ELR (cell line): ENCODE results near the gene DNAJC30.
"Not testable (repeated sequence)": the region's sequence is repeated elsewhere in the genome, so short reads cannot be mapped to it uniquely, and the experiment has no call there.

Experiments used
- DNase-seq: peaks from one replicate; pipeline ENCODE4 v3.0.0-alpha.2; 2015; ENCODE audit warnings: low read depth

DNAJC30 gene

DNA sequence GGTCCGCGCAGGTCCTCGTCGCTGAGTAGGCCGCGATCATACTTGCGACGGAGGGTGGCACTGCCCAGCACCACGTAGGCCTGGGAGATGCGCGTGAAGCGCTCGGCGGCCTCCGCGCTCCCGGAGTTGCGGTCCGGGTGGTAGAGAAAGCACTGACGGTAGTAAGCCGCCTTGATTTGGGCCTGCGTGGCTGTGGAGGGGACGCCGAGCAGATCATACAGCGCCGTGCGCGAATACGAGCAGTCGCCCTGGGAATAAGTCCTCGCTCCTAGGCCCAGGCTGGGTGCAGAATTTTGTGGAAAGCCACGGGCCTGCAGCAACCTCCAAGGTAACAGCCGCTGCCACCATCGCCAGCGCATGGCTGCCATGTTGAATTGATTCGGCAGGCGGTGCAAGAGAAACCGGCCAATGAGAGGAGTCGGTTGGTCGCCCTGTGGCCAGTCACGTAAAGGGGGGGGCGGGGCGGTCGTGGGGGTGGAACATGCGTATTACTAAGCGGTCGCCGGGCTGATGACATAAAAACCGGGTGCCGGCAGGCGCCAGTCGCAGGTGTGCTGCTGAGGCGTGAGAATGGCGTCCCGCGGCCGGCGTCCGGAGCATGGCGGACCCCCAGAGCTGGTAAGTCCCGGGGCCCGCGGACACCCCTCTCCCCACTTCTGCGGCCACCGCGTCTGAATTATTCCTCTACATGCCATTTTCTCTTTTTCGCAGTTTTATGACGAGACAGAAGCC lies at the start of gene DNAJC30, which contains the start of gene BUD23:
DNAJC30 (minus strand) TSS at position 398 of the 732 bp plus-strand sequence; CDS start at position 368, 30 bp downstream.
BUD23 (plus strand) TSS at position 542 of the 732 bp plus-strand sequence; CDS start at position 571, 29 bp downstream.
- DNase-seq: peak; percentile 94

DNA sequence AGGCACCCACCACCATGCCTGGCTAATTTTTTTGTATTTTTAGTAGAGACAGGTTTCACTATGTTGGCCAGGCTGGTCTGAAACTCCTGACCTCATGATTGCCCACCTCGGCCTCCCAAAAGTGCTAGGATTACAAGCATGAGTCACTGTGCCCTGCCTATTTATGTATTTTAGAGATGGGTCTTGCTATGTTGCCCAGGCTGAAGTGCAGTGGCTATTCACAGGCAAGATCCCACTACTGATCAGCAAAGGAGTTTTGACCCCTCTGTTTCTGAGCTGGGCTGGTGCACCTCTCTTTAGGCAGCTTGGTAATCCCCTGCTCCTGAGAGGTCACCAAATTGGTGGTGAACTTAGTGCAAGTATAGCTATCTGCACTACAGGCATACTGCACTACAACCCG lies 49.1 kb upstream of the DNAJC30 start:
- no peak for DNase-seq

DNA sequence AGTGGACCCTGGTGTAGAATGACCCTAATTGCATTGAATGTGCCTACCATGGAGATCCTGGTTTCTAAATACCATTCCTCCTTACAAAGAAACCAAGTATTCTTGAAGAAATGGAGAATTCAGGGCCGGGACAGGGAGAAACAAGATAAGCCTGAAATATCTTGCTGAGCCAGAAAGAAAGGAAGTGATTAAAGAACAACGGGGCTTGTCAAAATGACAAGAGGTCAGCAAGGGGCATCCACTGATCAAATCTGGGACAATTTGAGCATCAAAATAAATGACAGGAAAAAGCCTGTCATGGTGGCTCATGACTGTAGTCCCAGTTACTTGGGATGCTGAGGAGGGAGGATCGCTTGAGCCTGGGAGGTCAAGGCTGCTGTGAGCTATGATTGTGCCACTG lies 47.2 kb upstream of the DNAJC30 start:
- no peak for DNase-seq

DNA sequence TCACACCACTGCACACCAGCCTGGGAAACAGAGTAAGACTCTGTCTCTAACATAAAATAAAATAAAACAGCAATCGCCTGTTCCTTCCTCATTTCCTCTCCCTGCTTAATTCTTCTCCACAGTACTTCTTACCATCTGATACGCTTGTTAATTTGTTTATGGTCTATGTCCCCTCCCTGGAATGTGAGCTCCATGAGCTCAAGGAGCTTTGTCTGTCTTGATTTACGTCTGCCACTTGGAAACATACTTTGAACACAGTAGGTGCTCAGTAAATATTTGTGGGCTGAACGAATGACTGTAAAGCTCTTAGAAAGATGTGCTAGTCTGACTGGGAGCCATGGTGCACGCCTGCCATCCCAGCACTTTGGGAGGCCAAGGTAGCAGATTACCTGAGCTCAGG lies 45.3 kb upstream of the DNAJC30 start:
- DNase-seq: no peak

DNA sequence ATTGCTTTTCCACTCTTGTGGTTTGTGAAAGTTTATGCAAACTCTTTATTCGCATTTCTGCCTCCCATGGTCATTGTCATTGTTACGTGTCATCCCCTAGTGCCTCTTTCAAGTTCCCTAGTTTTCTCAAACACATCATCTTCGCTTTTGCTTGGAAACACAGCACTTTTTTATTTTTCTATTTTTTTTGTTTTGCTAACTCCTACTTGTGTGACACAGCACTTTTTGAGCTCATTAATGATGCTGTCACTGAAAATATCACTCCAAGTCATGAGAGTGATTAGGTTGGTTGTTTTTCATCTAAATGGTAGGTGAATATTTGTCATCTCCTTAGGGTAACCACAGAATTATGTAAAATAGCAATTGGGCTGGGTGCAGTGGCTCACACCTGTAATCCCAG lies 44.7 kb upstream of the DNAJC30 start:
- no peak for DNase-seq

DNA sequence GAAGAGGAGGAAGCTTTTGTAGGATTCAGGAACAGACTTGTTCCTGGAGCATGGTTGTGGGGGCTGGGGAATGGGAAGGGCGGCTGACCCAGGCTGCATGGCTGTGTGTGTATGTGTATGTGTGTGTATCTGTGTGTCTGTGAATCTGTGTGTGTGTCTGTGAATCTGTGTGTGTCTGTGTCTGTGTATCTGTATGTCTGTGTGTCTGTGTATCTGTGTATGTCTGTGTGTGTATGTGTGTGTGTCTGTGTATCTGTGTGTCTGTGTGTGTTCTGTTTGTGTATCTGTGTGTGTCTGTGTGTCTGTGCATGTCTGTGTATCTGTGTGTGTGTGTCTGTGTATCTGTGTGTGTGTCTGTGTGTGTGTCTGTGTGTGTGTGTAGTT lies 42.8 kb upstream of the DNAJC30 start:
- DNase-seq: no peak

DNA sequence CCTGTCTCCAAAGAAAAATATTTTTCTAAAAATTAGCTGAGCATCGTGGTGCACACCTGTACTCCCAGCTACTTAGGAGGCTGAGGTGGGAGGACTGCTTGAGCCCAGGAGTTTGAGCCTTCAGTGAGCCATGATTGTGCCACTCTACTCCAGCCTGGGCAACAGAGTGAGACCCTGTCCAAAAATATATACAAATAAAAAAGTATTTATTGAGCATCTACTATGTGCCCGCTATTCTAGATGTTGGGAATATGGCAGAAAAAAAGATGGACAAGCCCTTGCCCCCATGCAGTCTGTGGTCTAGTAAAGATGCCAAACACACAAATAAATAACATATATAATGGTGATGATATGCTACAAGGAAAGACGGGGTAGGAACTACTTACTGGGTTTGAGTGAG lies 40.6 kb upstream of the DNAJC30 start:
- no peak for DNase-seq

DNA sequence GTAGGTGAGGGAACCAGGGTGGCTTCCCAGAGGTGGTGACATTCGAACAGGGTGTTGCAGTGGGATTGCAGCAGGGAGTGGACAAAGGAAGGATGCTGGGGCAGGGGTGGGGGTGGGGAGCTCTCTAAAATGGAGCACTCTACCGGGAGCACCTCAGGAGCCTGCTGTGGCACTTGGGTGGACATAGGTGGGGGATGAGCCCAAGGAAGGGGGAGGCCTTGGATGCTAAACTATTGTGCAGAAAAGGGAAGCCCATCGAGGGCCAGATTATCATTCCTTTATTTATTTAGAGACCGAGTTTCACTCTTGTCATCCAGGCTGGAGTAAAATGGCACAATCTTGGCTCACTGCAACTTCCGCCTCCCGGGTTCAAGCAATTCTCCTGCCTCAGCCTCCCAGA lies 39.5 kb upstream of the DNAJC30 start:
- no peak for DNase-seq

DNA sequence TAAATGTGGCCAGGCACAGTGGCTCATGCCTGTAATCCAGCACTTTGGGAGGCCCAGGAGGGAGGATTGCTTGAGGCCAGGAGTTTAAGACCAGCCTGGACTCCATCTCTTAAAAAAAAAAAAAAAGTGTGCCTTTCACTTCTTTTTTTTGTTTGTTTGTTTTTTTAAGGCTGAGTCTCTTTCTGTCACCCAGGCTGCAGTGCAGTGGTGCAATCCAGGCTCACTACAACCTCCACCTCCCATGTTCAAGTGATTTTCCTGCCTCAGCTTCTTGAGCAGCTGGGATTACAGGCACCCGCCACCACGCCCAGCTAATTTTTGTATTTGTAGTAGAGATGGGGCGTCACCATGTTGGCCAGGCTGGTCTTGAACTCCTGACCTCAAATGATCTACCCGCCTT lies 38.9 kb upstream of the DNAJC30 start:
- DNase-seq: not testable (repeated sequence)

DNA sequence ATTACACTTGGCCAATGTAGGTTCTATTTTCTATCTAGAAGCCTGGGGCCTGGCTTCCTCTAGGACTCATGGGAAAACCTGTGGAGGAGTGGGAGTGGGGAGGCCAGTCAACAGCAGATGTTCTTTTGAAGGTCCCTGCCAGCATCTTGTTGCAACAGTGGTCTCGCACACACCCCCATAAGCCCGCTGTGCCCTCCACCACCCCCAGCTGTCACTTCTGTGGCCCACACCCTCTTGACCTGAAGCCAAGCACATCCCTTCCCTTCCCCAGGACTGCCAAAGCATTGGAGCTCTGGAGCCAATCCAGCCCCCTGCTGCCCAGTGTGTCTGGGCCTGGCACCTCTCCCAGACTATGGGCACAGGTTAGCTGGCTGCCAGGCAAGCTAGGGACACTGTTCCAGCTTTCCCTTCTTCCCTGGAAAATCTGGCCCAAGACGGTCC lies 38.1 kb upstream of the DNAJC30 start:
- no peak for DNase-seq

DNA sequence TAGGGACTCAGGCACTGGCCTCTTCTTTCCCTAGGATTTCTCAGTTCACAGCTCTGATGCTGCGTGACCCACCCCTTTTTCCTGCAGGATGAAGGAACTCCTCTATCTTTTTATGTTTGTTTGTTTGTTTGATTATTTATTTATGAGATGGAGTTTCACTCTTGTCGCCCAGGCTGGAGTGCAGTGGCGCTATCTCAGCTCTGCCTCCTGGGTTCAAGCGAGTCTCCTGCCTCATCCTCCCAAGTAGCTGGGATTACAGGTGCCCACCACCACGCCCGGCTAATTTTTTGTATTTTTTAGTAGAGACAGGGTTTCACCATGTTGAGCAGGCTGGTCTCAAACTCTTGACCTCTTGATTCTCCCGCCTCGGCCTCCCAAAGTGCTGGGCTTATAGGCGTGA lies 37.2 kb upstream of the DNAJC30 start:
- DNase-seq: not testable (repeated sequence)

DNA sequence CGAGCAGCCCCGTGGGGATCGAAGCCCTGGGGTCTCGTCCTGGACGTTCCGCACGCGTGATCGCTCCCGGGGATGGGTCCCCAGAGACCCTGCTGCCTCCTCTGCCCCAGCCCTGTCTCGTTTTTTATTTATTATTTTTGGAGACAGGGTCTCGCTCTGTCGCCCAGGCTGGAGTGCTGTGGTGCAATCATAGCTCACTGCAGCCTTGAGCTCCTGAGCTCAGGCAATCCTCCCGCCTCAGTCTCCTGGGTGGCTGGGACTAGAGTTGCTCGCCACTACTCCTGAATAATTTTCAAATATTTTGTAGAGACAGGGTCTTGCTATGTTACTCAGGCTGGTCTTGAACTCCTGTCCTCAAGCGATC lies 36.5 kb upstream of the DNAJC30 start:
- DNase-seq: no peak

DNA sequence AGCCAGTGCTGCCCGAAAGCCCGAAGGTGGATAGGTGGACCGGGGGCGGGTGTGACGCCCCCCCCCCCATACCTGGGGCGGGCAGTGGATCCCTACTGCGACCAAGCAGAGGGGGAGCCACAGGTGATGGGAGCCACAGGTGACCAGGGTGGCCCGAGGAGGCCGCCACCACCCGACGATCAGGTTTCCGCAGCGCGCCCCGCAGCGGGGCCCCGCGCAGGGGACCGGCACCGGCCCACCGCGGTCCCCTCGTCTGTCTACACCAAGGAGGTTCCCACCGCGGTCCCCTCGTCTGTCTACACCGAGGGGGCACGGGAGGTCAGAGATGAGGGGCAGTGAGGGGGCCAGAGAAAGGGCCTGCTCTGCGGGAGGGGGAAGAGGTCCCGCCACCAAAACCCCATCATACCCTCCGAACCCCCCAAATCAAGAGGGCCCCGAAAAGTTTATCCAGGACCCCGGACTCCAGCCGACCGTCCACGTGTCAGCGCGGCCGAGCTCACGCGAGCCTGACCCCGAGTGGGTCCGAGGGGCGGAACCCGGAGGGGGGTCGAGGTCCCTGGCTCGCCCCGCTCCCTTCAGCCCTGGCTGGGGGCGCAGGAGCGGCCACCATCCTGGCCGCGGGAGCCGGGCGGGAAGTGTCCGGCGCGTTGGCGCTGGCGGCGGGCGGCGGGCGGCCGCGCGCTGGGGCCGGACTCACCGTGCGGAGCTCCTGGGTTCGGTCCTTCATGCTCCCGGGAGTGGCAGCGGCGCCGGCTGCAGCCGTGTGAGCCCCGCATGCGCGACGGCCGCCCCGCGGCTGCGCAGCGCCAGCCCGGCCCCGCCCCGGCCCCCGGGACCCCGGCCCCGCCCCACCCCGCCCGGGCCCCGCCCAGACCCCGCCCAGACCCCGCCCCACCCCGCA lies 35.9 kb upstream of the DNAJC30 start, which contains the start of gene STX1A:
STX1A (minus strand) TSS at position 765 of the 901 bp plus-strand sequence; CDS start at position 727, 38 bp downstream.
- DNase-seq: peak; percentile 80

DNA sequence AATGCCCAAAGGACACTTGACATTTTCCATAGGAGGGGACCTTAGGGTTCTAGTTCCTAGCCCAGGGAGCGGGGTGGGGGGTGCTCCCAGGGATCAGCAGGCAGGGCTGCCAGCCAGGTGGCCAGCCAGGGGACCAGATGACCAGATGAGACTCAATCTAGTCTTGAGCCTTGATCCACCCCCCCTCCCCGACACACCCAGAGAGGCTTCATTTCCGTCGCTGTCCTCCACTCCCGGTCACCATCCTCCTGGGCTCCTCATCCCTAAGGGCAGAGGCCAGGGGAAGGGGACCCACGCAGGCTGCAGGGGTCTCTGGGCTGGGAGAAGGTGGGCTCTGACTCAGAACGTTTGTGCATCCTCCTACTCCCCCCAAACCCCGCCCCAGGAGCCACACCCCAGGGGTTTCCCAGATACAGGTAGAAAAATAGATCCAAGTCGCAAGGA lies 35.2 kb upstream of the DNAJC30 start:
- no peak for DNase-seq

DNA sequence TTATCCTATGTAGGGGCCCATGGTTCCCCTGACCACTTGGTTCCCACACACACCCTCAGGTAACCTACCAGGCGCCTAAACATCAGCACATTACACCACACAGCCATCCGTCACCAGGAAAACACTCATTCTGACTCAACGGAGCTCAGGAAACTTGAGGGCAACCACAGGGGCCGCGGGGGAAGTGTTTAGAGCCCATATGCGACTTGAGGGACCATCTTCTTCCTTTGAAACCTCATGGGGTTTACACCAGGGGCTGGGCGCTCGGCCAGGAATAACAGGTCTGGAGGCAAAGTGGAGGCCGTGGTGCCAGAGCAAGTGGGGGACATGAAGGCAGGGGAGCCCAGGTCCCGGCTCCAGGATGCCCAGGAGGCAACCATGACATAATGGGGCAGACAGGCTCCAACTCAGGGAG lies 34.7 kb upstream of the DNAJC30 start:
- DNase-seq: peak; percentile 98

DNA sequence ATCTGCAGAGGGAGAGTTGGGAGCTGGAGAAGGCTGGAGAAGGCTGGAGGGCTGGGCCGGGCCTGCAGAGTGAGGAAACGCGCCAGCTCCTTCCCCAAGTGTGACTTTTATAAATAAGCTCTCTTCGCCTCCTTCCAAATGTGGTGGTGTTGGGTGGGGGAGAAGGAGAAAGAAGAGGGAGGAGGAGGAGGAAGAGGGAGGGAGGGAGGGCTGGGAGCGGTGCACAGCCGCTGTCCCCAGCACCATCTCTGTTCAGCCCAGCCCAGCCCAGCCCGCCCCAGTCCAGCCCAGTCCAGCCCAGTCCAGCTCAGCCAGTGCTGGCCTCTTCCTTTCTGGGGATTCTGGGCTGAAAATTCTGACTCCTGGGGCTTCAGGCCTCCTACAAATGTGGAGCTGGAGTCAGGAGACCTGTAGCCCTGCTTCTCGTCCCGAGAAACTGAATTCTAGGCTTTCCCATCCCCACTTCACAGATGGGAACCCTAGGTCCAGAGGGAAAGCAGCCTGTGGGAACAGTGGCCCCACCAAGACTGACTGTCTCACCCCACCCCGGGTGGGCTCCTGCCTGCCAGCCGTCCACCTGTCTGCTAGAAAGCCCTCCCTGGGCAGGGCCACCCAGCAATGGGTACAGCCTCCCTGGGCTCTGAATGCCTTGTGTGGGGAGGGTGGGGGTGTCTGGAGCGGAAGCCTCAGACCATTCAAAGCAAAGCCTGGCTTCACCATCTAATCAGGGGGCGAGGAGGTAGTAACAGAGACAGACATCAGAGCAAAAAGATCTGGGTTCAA lies 34.0 kb upstream of the DNAJC30 start:
- DNase-seq: peak; percentile 41

DNA sequence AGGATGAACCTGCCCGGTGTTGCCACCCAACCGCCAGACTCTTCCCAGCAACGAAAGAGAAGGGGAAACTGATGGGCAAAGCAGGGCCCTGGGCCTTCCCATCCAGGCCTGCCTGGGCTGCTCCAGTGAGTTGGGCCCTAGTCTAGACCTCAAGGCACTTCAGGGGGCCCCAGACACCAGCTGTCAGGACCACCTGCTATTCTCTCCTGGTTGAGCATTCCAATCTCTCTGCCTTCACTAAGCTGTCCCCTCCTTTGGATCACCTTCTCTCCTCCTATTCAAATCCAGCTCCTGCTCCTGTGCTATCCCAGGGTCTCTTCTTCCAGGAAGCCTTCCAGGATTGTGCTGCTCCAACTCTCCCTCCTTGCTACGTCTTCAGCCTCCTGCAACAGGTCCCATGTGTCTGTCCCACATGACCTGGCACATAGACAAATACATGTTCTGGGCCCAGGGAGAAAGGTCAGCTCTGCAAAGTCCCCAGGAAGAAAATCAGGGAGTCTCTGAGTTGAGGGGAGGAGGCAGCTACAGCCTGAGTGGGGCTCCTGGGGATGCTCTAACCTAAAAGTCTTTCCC lies 33.2 kb upstream of the DNAJC30 start:
- no peak for DNase-seq

DNA sequence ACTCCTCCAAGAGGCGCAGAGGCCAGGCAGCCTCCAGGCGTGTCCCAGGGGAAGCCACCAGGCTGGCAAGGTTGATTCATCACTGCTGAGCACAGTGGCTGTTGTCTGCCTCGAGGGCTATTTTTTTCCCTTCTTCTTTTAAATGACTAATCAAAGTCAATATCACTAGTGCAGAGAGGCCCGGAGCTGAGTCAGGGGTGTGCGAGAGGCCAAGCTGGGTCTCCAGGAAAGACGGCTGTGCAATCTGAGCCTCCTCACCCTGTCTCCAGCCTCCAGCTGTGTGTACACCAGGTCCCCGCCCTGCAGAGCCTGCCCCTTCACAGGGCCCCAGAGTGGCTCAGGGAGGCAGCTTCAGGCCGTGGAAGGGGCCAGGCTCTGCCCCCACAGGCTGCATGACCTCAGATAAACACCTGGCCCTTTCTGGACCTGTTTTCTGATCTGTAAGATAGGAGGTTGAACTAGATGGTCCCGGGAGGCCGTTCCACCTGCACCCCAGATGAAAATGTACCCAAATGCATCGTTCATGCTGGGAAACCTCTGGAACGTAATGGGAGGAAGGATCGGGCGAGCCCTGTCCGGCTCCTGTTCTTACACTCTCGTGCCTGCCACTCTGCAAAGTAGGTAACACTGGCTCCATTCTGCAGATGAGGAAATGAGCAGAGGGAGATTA lies 32.5 kb upstream of the DNAJC30 start:
- DNase-seq: peak; percentile 99

DNA sequence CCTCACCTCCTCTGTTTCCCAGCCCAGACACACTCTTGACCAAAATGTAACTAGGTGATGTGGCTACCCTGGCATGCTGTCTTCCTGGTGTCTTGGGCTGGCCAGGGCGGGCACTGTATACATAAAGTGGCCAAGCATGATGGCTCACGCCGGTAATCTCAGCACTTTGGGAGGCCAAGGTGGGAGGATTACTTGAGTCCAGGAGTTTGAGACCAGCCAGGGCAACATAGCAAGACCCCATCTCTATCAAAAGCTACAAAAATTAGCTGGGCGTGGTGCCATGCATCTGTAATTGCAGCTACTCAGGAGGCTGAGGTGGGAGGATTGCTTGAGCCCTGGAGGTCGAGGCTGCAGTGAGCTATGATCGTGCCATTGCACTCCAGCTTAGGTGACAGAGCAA lies 30.1 kb upstream of the DNAJC30 start:
- not testable (repeated sequence) for DNase-seq

DNA sequence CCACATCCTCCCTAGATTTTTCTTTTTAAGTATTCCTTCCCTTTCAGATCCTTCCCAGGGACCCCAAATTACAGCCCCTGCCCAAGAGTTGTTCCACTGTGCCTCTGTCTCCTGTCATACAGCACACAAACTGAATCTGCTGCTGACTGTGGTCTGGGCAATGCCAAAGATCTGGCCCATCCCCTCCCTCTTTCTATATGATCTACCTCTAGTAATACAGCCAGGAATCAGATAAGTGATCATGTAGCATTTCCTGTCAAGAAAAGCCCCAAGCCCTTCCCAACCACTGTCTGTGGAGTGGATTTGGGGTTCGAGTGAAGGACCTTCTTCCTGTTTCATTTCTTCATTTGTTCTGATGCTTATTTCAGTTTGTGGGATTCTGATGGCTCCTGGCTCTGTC lies 29.5 kb upstream of the DNAJC30 start:
- DNase-seq: no peak

DNA sequence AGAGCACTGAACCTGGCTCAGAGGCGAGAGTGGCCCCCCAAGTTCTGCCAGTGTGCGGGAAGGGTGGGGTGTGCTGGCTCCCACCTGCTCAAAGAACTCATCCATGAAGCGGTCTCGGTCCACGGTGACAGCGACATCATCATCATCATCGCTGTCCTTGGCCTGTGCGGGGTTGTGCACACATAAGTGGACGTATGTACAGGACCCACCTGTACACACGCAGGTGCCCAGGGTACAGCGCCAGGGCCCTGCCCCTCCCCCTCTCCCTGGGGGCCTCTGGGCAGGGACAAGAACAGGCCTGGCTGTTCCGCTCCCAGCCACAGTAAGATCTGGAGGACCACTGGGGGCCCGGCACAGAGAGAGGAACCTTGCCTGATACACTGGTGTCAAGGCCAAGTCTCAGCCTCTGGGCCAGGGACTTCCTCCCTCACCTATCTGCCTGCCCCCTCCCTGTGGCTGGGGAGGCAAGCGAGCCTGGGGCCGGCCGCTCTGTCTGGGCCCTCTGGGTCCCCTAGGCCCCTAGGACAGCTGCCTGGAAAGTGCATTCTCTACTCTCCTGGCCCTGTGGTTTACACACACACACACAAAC lies 25.8 kb upstream of the DNAJC30 start:
- no peak for DNase-seq
